Activated CD4-positive, alpha-beta memory T cell treated with anti-CD3 and anti-CD28 coated beads for 36 hours (primary cell): ENCODE data around the gene BCL7B. TPM values are rescaled to one million over a fixed set of nuclear protein-coding genes. Genes with fewer than 3 reads are reported as not detected.
"Not testable (repeated sequence)": the region's sequence is repeated elsewhere in the genome, so short reads cannot be mapped to it uniquely, and the experiment has no call there.

Source experiments
- CTCF ChIA-PET: fragments of 350-600 bp; sonication (Branson Sonifier 250); formaldehyde crosslinking; loops from one replicate; lab custom pipeline; 2021; ENCODE audit warnings: antibody characterized with exemption, inconsistent platforms; lab: Charles Lee
- POLR2A ChIA-PET: fragments of 350-600 bp; sonication (Branson Sonifier 250); formaldehyde crosslinking; loops from one replicate; lab custom pipeline; 2021; ENCODE audit warnings: antibody characterized with exemption; lab: Charles Lee
- DNase-seq: peaks from one replicate; pipeline ENCODE4 v3.0.0-alpha.2; 2020
- H3K27ac Mint-ChIP-seq: one replicate; pipeline ENCODE4 v1.8.0; 2021; ENCODE audit warnings: mixed read lengths
- H3K27me3 Mint-ChIP-seq: one replicate; pipeline ENCODE4 v1.8.0; 2021; ENCODE audit warnings: mixed read lengths
- H3K36me3 Mint-ChIP-seq: one replicate; pipeline ENCODE4 v1.8.0; 2021; ENCODE audit warnings: mixed read lengths
- H3K4me1 Mint-ChIP-seq: one replicate; pipeline ENCODE4 v1.8.0; 2021; ENCODE audit warnings: low read depth, mixed read lengths
- H3K4me3 Mint-ChIP-seq: one replicate; pipeline ENCODE4 v1.8.0; 2021; ENCODE audit warnings: mild to moderate bottlenecking, mixed read lengths
- H3K9me3 Mint-ChIP-seq: one replicate; pipeline ENCODE4 v1.8.0; 2021; ENCODE audit warnings: mixed read lengths
- intact Hi-C: fragments of 100-400 bp; cut with micrococcal nuclease; formaldehyde crosslinking; loops from one replicate; pipeline ENCODE4 v1.15.1; 2023
- total RNA-seq, 2 experiments: library from RNA; stranded (reverse); gene quantifications; one replicate each; pipeline ENCODE4 v1.2.3, GENCODE V29; 2021

BCL7B gene
- total RNA-seq, 2 experiments from 2014 or later = 48.0 to 50.3 TPM

- intact Hi-C loops = no loop called here
- H3K4me1 Mint-ChIP-seq = peaks cover 24% of the 10 kb centered on the region
- H3K36me3 Mint-ChIP-seq = peaks cover 46% of the 10 kb centered on the region
- CTCF ChIA-PET = interaction anchor here (1.4 kb wide), 1 partner anchor 10 kb away, joined by 5 read pairs; the partner anchor contains the start of gene BAZ1B
- no peak overlapping the region for H3K27ac Mint-ChIP-seq
- DNase-seq = no peak
- POLR2A ChIA-PET = no interaction called here
- no peaks in the 10 kb centered on the region for H3K9me3 Mint-ChIP-seq
- no peak overlapping the region for H3K4me3 Mint-ChIP-seq
- H3K27me3 Mint-ChIP-seq = no peaks in the 10 kb centered on the region
These were observed 45.3 kb downstream of the BCL7B start for GRCh38 chr7:73512018-73512780.

DNA sequence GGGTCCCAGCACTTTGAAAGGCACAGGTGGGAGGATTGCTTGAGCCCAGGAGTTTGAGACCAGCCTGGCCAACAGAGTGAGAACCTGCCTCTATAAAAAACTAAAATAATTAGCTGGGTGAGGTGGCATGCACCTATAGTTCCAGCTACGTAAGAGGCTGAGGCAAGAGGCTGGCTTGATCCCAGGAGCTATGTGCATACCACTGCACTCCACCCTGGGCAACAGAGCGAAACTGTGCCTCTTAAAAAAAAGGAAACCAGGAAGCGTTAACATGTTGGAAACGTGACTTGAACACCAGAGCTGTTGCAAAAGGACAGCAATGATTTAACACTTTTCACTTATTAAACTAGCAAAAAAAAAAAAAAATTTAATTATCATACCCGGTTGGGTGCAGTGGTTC is 48.0 kb downstream of the BCL7B start:
- Mint-ChIP-seq H3K36me3 (peaks cover 48% of the 10 kb centered on the region), H3K9me3 (no peaks in the 10 kb centered on the region), H3K4me1 (peaks cover 13% of the 10 kb centered on the region), H3K4me3 (no peak overlapping the region), H3K27me3 (no peaks in the 10 kb centered on the region), H3K27ac (no peak overlapping the region)
- CTCF ChIA-PET = no interaction called here
- intact Hi-C loops = no loop called here
- POLR2A ChIA-PET = no interaction called here
- DNase-seq = no peak

- intact Hi-C loops = no loop called here
- H3K27ac Mint-ChIP-seq = no peak overlapping the region
- peaks cover 50% of the 10 kb centered on the region for H3K36me3 Mint-ChIP-seq
- H3K9me3 Mint-ChIP-seq = no peaks in the 10 kb centered on the region
- H3K27me3 Mint-ChIP-seq = no peaks in the 10 kb centered on the region
- POLR2A ChIA-PET = no interaction called here
- no peak for DNase-seq
- CTCF ChIA-PET = interaction anchor here (0.6 kb wide), 1 partner anchor 51 kb away, joined by 3 read pairs; no protein-coding TSS in a partner anchor
- peaks cover 2% of the 10 kb centered on the region for H3K4me1 Mint-ChIP-seq
- no peak overlapping the region for H3K4me3 Mint-ChIP-seq
These were observed 49.9 kb downstream of the BCL7B start for GRCh38 chr7:73507556-73507955.

GRCh38 chr7:73504920-73505319 is 52.6 kb downstream of the BCL7B start:
- intact Hi-C loops = no loop called here
- no peak for DNase-seq
- Mint-ChIP-seq H3K27me3 (no peaks in the 10 kb centered on the region), H3K4me3 (no peak overlapping the region), H3K27ac (no peak overlapping the region), H3K4me1 (no peaks in the 10 kb centered on the region), H3K36me3 (peaks cover 52% of the 10 kb centered on the region), H3K9me3 (no peaks in the 10 kb centered on the region)
- CTCF ChIA-PET = interaction anchor here (0.5 to 2.0 kb wide), 3 partner anchors 15 to 53 kb away, joined by 3 to 4 read pairs (median 3); no protein-coding TSS in a partner anchor
- POLR2A ChIA-PET = no interaction called here

DNA sequence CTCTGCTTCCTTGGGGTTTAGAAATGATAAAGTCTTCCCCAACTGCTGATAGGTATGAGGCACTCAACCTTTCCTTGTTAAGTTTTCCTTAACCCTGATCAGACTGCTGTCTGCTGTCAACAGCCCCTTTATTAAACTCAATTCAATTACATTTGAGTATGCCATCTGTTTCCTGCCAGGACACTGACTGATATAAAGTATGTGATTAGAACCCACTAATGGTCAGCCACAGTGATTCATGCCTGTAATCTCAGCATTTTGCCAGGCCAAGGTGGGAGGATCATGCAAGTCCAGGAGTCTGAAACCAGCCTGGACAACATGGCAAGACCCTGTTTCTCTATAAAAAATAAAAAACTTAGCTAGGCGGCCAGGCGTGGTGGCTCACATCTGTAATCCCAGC is 53.5 kb downstream of the BCL7B start:
- no peak for DNase-seq
- CTCF ChIA-PET = no interaction called here
- Mint-ChIP-seq H3K27me3 (no peaks in the 10 kb centered on the region), H3K36me3 (peaks cover 54% of the 10 kb centered on the region), H3K9me3 (no peaks in the 10 kb centered on the region), H3K27ac (no peak overlapping the region), H3K4me1 (no peaks in the 10 kb centered on the region), H3K4me3 (no peak overlapping the region)
- intact Hi-C loops = no loop called here
- POLR2A ChIA-PET = no interaction called here

DNA sequence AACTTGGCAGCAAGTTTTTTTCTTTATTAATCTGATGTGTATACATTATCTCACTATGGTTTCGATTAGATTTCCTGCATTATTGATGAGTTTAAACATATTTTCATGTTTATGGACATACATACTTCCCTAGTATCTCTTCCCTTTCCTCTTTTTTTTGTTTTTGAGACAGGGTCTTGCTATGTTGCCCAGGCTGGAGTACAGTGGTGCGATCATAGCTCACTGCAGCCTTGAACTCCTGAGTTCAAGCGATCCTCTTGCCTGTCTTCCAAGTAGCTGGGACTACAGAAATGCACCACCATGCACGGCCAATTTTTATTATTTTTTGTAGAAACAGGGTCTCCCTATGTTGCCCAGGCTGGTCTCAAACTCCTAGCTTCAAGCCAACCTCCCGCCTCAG is 54.3 kb downstream of the BCL7B start:
- DNase-seq = no peak
- H3K36me3 Mint-ChIP-seq = peaks cover 54% of the 10 kb centered on the region
- H3K4me1 Mint-ChIP-seq = no peaks in the 10 kb centered on the region
- intact Hi-C loops = no loop called here
- no peak overlapping the region for H3K4me3 Mint-ChIP-seq
- H3K27me3 Mint-ChIP-seq = no peaks in the 10 kb centered on the region
- H3K27ac Mint-ChIP-seq = no peak overlapping the region
- no peaks in the 10 kb centered on the region for H3K9me3 Mint-ChIP-seq
- CTCF ChIA-PET = no interaction called here
- POLR2A ChIA-PET = no interaction called here

GRCh38 chr7:73496626-73497025 is 60.9 kb downstream of the BCL7B start:
- intact Hi-C loops = no loop called here
- H3K27ac Mint-ChIP-seq = no peak overlapping the region
- POLR2A ChIA-PET = no interaction called here

DNA sequence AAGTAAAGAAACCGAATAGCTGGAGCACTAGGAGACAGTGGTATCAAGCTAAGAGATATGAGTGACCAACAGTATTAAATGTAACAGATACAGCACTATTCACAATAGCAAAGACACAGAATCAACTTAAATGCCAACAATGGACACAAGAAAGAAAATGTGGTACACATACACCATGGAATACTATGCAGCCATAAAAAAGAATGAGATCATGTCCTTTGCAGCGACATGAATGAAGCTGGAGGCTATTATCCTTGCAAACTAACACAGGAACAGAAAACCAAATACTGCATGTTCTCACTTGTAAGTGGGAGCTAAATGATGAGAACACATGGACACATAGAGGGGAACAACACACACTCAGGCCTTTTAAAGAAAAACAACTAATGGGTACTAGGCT is 62.0 kb downstream of the BCL7B start:
- H3K9me3 Mint-ChIP-seq, H3K27ac Mint-ChIP-seq, H3K4me3 Mint-ChIP-seq, H3K4me1 Mint-ChIP-seq, DNase-seq, POLR2A ChIA-PET, H3K27me3 Mint-ChIP-seq, intact Hi-C loops: not testable (repeated sequence)
- peaks cover 61% of the 10 kb centered on the region for H3K36me3 Mint-ChIP-seq
- CTCF ChIA-PET = interaction anchor here (1.6 kb wide), 1 partner anchor 44 kb away, joined by 5 read pairs; no protein-coding TSS in a partner anchor

More at GRCh38 chr7:73496626-73497025, 60.9 kb downstream of the BCL7B start:
- Mint-ChIP-seq H3K9me3 (no peaks in the 10 kb centered on the region), H3K4me3 (no peak overlapping the region), H3K4me1 (peaks cover 6% of the 10 kb centered on the region), H3K27me3 (no peaks in the 10 kb centered on the region), H3K36me3 (peaks cover 67% of the 10 kb centered on the region)
- no peak for DNase-seq
- CTCF ChIA-PET = no interaction called here

- no peak for DNase-seq
- Mint-ChIP-seq H3K27me3 (no peaks in the 10 kb centered on the region), H3K36me3 (peaks cover 46% of the 10 kb centered on the region), H3K4me3 (no peak overlapping the region), H3K9me3 (no peaks in the 10 kb centered on the region), H3K27ac (no peak overlapping the region), H3K4me1 (peaks cover 6% of the 10 kb centered on the region)
- intact Hi-C loops = no loop called here
- CTCF ChIA-PET = no interaction called here
- POLR2A ChIA-PET = no interaction called here
These were observed 67.5 kb downstream of the BCL7B start for GRCh38 chr7:73489976-73490375.

DNA sequence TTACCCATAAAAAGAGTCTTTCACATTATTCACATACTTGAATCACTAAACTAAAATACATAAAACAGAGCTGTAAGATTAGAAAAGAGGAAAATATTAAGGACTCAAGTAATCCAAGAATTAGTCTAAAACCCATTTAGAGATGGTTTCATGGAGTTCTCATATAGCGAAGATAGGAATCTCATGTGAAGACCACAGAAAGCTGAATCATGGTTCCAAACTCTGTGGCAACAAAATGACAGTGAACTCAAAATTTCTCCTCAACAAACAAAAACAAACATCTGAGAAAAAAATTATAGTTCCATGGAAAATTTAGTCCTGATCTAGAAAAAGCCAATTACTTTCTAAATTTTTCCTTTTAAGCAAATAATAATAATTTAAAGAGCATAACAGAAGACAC is 70.0 kb downstream of the BCL7B start:
- ChIA-PET POLR2A (no interaction called here), CTCF (interaction anchor here (1.2 to 2.1 kb wide), 3 partner anchors 31 to 181 kb away, joined by 3 to 5 read pairs (median 4); no protein-coding TSS in a partner anchor)
- DNase-seq = no peak
- H3K36me3 Mint-ChIP-seq = peaks cover 42% of the 10 kb centered on the region
- H3K4me1 Mint-ChIP-seq = peaks cover 5% of the 10 kb centered on the region
- H3K4me3 Mint-ChIP-seq = no peak overlapping the region
- H3K27me3 Mint-ChIP-seq = no peaks in the 10 kb centered on the region
- no peak overlapping the region for H3K27ac Mint-ChIP-seq
- no peaks in the 10 kb centered on the region for H3K9me3 Mint-ChIP-seq
- intact Hi-C loops = no loop called here

Other genes with a start within 250 kb of the BCL7B start
- 10 to 100 TPM; 51.2 to 55.5 TPM for gene NSUN5, start 248.9 kb downstream of the BCL7B start, total RNA-seq
- not detected for gene TRIM50, start 229.6 kb downstream of the BCL7B start, total RNA-seq
- gene FKBP6, start 229.5 kb downstream of the BCL7B start, total RNA-seq = not detected
- under 1 TPM in 1 of 2 experiments, not detected in 1; 0.10 TPM for gene FZD9, start 123.9 kb downstream of the BCL7B start, total RNA-seq
- 10 to 100 TPM; 82.3 to 83.8 TPM for gene BAZ1B, start 35.4 kb downstream of the BCL7B start, total RNA-seq
- 10 to 100 TPM; 23.0 to 25.3 TPM for gene TBL2, start 20.9 kb upstream of the BCL7B start, total RNA-seq
- not detected for gene MLXIPL, start 66.8 kb upstream of the BCL7B start, total RNA-seq
- under 1 TPM; 0.22 to 0.26 TPM for gene VPS37D, start 110.1 kb upstream of the BCL7B start, total RNA-seq
- 1 to 10 TPM; 6.1 to 6.3 TPM for gene DNAJC30, start 125.8 kb upstream of the BCL7B start, total RNA-seq
- 10 to 100 TPM; 92.0 to 94.0 TPM for gene BUD23, start 125.9 kb upstream of the BCL7B start, total RNA-seq
- 10 to 100 TPM; 31.8 to 39.2 TPM for gene STX1A, start 162.0 kb upstream of the BCL7B start, total RNA-seq
- gene ABHD11, start 181.1 kb upstream of the BCL7B start, total RNA-seq = 10 to 100 TPM; 14.7 to 16.8 TPM
- not detected for gene CLDN3, start 212.6 kb upstream of the BCL7B start, total RNA-seq